ENCODE results near the gene NHSL1.

GRCh38 chr6:138524526-138524925, 25.2 kb upstream of the NHSL1 start:
- TF ChIP-seq, protein P1, sequence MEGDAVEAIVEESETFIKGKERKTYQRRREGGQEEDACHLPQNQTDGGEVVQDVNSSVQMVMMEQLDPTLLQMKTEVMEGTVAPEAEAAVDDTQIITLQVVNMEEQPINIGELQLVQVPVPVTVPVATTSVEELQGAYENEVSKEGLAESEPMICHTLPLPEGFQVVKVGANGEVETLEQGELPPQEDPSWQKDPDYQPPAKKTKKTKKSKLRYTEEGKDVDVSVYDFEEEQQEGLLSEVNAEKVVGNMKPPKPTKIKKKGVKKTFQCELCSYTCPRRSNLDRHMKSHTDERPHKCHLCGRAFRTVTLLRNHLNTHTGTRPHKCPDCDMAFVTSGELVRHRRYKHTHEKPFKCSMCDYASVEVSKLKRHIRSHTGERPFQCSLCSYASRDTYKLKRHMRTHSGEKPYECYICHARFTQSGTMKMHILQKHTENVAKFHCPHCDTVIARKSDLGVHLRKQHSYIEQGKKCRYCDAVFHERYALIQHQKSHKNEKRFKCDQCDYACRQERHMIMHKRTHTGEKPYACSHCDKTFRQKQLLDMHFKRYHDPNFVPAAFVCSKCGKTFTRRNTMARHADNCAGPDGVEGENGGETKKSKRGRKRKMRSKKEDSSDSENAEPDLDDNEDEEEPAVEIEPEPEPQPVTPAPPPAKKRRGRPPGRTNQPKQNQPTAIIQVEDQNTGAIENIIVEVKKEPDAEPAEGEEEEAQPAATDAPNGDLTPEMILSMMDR (IDR thresholded peaks at IDR 0.05; ENCODE audit: control extremely low read depth in 1 of 3, insufficient read depth in 1 of 3, low read depth in 1 of 3, low read length in 3 of 3) = no peak
- TF ChIP-seq JUND (IDR thresholded peaks at IDR 0.05; ENCODE audit: low read length) (no peak), USF2 (IDR thresholded peaks at IDR 0.05; ENCODE audit: low read length) (no peak), EZH2 (IDR thresholded peaks at IDR 0.05; ENCODE audit: low read depth, low read length, severe bottlenecking) (no peak), GTF2F1 (IDR thresholded peaks at IDR 0.05; ENCODE audit: borderline replicate concordance, low read depth, low read length) (no peak), POLR2A (IDR thresholded peaks at IDR 0.05; ENCODE audit: control extremely low read depth in 1 of 2, low read depth in 2 of 2, low read length in 2 of 2) (no peak), ATF3 (IDR thresholded peaks at IDR 0.05; ENCODE audit: insufficient read depth, low read depth, low read length) (no peak), SIN3A (conservative IDR thresholded peaks at IDR 0.05 in 1 of 2, IDR thresholded peaks at IDR 0.05 in 1 of 2; ENCODE audit: low read depth in 1 of 2, low read length in 2 of 2) (no peak), KDM1A (IDR thresholded peaks at IDR 0.05; ENCODE audit: borderline replicate concordance, low read length) (no peak), POU5F1 (IDR thresholded peaks at IDR 0.05; ENCODE audit: low read depth, low read length) (no peak), CEBPB (IDR thresholded peaks at IDR 0.05; ENCODE audit: low read depth, low read length) (no peak), TAF1 (IDR thresholded peaks at IDR 0.05; ENCODE audit: low read depth, low read length) (no peak), YY1 (IDR thresholded peaks at IDR 0.05; ENCODE audit: low read depth, low read length) (no peak), TCF12 (IDR thresholded peaks at IDR 0.05; ENCODE audit: low read depth, low read length) (no peak)
